Astrocyte of the spinal cord (primary cell): ENCODE measurements around the gene MACROD2.

Experiments
- DNase-seq: peaks from one replicate; pipeline ENCODE4 v3.0.0; 2011; ENCODE audit warnings: low read depth, low spot score
- H3K4me3 ChIP-seq: 2 replicates; pipeline ENCODE4 v1.5.1; 2011; ENCODE audit warnings: low read depth, mild to moderate bottlenecking, low read length, moderate library complexity
- CTCF ChIP-seq: IDR thresholded peaks from 2 replicates; pipeline ENCODE4 v1.5.1; 2012; ENCODE audit warnings: low read depth, mild to moderate bottlenecking, low read length, inconsistent platforms
- in situ Hi-C: cut with HindIII; loops from 2 replicates; pipeline ENCODE4 v1.10.0; 2017; ENCODE audit warnings: low sequenced_read_pairs

Gene MACROD2

GRCh38 chr20:15494851-15495250, 1499.5 kb downstream of the MACROD2 start:
- no peak for DNase-seq
- H3K4me3 ChIP-seq = no peak overlapping the region
- in situ Hi-C loops = no loop called here
- TF ChIP-seq CTCF = no peak

GRCh38 chr20:15496501-15497039, 1501.3 kb downstream of the MACROD2 start:
- in situ Hi-C loops = no loop called here
- no peak for TF ChIP-seq CTCF
- no peak for DNase-seq
- no peak overlapping the region for H3K4me3 ChIP-seq

- no peak for DNase-seq
- no peak for TF ChIP-seq CTCF
- in situ Hi-C loops = no loop called here
- H3K4me3 ChIP-seq = no peak overlapping the region
Measured at GRCh38 chr20:15498926-15499325, 1503.6 kb downstream of the MACROD2 start.

- DNase-seq = no peak
- H3K4me3 ChIP-seq = no peak overlapping the region
- TF ChIP-seq CTCF = no peak
- in situ Hi-C loops = no loop called here
Measured at GRCh38 chr20:15506311-15506710, 1511.0 kb downstream of the MACROD2 start.

- TF ChIP-seq CTCF = no peak
- H3K4me3 ChIP-seq = no peak overlapping the region
- no peak for DNase-seq
- in situ Hi-C loops = no loop called here
Measured at GRCh38 chr20:15507151-15507550, 1511.8 kb downstream of the MACROD2 start.

- no peak for DNase-seq
- no peak overlapping the region for H3K4me3 ChIP-seq
- no peak for TF ChIP-seq CTCF
- in situ Hi-C loops = no loop called here
Measured at GRCh38 chr20:15511551-15511950, 1516.2 kb downstream of the MACROD2 start.

- DNase-seq = no peak
- no peak overlapping the region for H3K4me3 ChIP-seq
- TF ChIP-seq CTCF = no peak
- in situ Hi-C loops = no loop called here
Measured at GRCh38 chr20:15512916-15513315, 1517.6 kb downstream of the MACROD2 start.
